Panc1 (cell line): ENCODE data around the gene KMT2A. TPM values are rescaled to one million over a fixed set of nuclear protein-coding genes. Genes with fewer than 3 reads are reported as not detected.

Source experiments
- ATAC-seq: fragments of 200-7000 bp; cut with Tn5 transposase; 2 replicates; pipeline ENCODE4 v1.9.1; 2020; ENCODE audit warnings: mild to moderate bottlenecking, moderate library complexity
- BruUV-seq: library from RNA; stranded (reverse); fragments of 400-500 nt; replicated peaks from 2 replicates; lab custom pipeline; 2021; lab: Mats Ljungman, UMichigan
- CTCF ChIA-PET: fragments of 300-600 bp; sonication (Branson Sonifier 250); formaldehyde crosslinking; loops from one replicate; lab custom pipeline; 2022; ENCODE audit warnings: antibody characterized with exemption; lab: Charles Lee
- POLR2A ChIA-PET: fragments of 300-600 bp; sonication (Branson Sonifier 250); formaldehyde crosslinking; loops from one replicate; lab custom pipeline; 2022; ENCODE audit warnings: antibody characterized with exemption; lab: Charles Lee
- DNase-seq: peaks from one replicate; pipeline ENCODE4 v3.0.0-alpha.2; 2010; ENCODE audit warnings: low read depth, low spot score
- H3K27ac ChIP-seq: 2 replicates; pipeline ENCODE4 v1.5.1; 2011; ENCODE audit warnings: mild to moderate bottlenecking, low read length, inconsistent platforms
- H3K27me3 ChIP-seq: fragments of 200-500 bp; sonication (Bioruptor generic); 2 replicates; pipeline ENCODE4 v1.6.0; 2014; ENCODE audit warnings: low read length, inconsistent platforms; ENCODE audit not compliant: control insufficient read depth, insufficient read depth
- H3K36me3 ChIP-seq: fragments of 200-500 bp; sonication (Bioruptor generic); 2 replicates; pipeline ENCODE4 v1.5.1; 2014; ENCODE audit warnings: inconsistent platforms, mild to moderate bottlenecking, low read length, moderate library complexity; ENCODE audit not compliant: control insufficient read depth, insufficient read depth
- H3K4me1 ChIP-seq: 2 replicates; pipeline ENCODE4 v1.5.1; 2011; ENCODE audit warnings: inconsistent platforms, mild to moderate bottlenecking, low read length, moderate library complexity; ENCODE audit not compliant: control insufficient read depth, insufficient read depth
- H3K4me3 ChIP-seq, 2 experiments: 2 replicates each; pipeline ENCODE4 v1.5.1; 2011 to 2012; ENCODE audit warnings: low read depth in 2 of 2, low read length in 2 of 2, mild to moderate bottlenecking in 2 of 2, inconsistent platforms in 1 of 2, moderate library complexity in 1 of 2
- H3K9me3 ChIP-seq: fragments of 200-500 bp; sonication (Bioruptor generic); 2 replicates; pipeline ENCODE4 v1.5.1; 2014; ENCODE audit warnings: low read depth, mild to moderate bottlenecking, inconsistent platforms, low read length, moderate library complexity; ENCODE audit not compliant: control insufficient read depth, insufficient read depth
- CTCF ChIP-seq: fragments of 450-650 bp; IDR thresholded peaks from 2 replicates; pipeline ENCODE4 v1.5.1; 2017; ENCODE audit warnings: mild to moderate bottlenecking
- POLR2AphosphoS5 ChIP-seq: IDR thresholded peaks from 2 replicates; pipeline ENCODE4 v1.6.1; 2012; ENCODE audit warnings: mild to moderate bottlenecking, low read depth, low read length, moderate library complexity
- REST ChIP-seq, 2 experiments: IDR thresholded peaks; 2 replicates each; pipeline ENCODE4 v1.6.1; 2011 to 2012; ENCODE audit warnings: low read depth in 2 of 2, control low read depth in 1 of 2, low read length in 1 of 2, mild to moderate bottlenecking in 1 of 2, moderate library complexity in 1 of 2; ENCODE audit not compliant: insufficient read depth in 1 of 2
- SIN3A ChIP-seq: IDR thresholded peaks from 2 replicates; pipeline ENCODE4 v1.6.1; 2012; ENCODE audit warnings: low read depth, mild to moderate bottlenecking, low read length, moderate library complexity, borderline replicate concordance; ENCODE audit not compliant: insufficient read depth
- TCF7L2 ChIP-seq: IDR thresholded peaks from 2 replicates; pipeline ENCODE4 v1.6.1; 2011; ENCODE audit warnings: mild to moderate bottlenecking, low read depth, low read length, inconsistent platforms
- in situ Hi-C: cut with HindIII; loops from 2 replicates; pipeline ENCODE4 v1.10.0; 2016; ENCODE audit warnings: low sequenced_read_pairs, low pct_unique_long_range_greater_than_20kb
- intact Hi-C: fragments of 100-400 bp; cut with micrococcal nuclease; formaldehyde crosslinking; loops from one replicate; pipeline ENCODE4 v1.10.0; 2022; ENCODE audit not compliant: unreplicated experiment
- total RNA-seq: library from RNA; stranded (reverse); gene quantifications from one replicate; pipeline ENCODE4 v1.2.1, GENCODE V29; 2021; ENCODE audit not compliant: unreplicated experiment

KMT2A gene
- total RNA-seq, 1 experiment from 2014 or later: 139 TPM

GRCh38 chr11:118532091-118532490 lies 95.8 kb downstream of the KMT2A start:
- DNase-seq (no peak), ATAC-seq (no peak)
- H3K27me3 ChIP-seq: no peaks in the 10 kb centered on the region
- no peak overlapping the region for H3K27ac ChIP-seq
- POLR2A ChIA-PET: no interaction called here
- BruUV-seq: no TSS peak
- intact Hi-C loops: loop anchor here (5.0 kb wide), 1 partner anchor 35 kb away; the partner anchor contains the start of gene IFT46
- no peaks in the 10 kb centered on the region for H3K36me3 ChIP-seq
- in situ Hi-C loops: no loop called here
- H3K9me3 ChIP-seq: no peaks in the 10 kb centered on the region
- CTCF ChIA-PET: no interaction called here
- peak overlapping the region in 1 of 2 experiments; percentile 67; a peak in 1 of 4 replicates for H3K4me3 ChIP-seq
- H3K4me1 ChIP-seq: peaks cover 12% of the 10 kb centered on the region
- TF ChIP-seq SIN3A (no peak), REST (IDR thresholded peaks at IDR 0.05; ENCODE audit: insufficient read depth in 1 of 2, low read depth in 2 of 2, low read length in 1 of 2) (no peak), TCF7L2 (no peak), CTCF (no peak), POLR2AphosphoS5 (no peak)

DNA sequence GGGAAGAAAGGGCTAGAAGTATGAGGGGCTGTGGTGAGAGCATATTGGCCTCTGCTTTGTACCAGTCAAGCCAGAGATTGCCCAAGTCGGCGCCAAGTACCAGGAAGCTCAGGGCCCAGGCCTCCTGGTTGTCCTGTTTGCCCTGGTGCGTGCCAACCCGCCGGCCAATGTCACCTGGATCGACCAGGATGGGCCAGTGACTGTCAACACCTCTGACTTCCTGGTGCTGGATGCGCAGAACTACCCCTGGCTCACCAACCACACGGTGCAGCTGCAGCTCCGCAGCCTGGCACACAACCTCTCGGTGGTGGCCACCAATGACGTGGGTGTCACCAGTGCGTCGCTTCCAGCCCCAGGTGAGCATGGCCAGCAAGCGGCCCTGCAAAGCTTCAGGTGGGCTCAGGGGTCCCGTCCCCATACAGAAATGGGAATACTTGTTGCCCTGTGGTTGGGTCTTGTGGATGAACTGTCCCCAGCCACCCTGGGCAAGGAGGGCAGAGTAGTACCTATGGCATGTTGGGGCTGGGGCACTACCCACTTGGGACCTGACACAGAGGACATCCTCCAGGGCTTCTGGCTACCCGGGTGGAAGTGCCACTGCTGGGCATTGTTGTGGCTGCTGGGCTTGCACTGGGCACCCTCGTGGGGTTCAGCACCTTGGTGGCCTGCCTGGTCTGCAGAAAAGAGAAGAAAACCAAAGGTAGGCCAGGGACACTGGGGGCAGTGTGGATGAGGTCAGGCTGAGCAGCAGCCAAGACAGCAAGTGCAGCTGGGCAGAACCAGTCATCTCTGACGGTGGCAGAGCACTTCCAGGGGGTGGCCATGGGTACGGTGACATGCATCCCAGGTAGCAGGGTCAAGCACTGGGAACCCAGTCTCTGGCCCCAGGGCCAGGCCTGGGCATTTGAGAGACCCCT lies 96.8 kb downstream of the KMT2A start:
- no peaks in the 10 kb centered on the region for H3K9me3 ChIP-seq
- no TSS peak for BruUV-seq
- H3K27me3 ChIP-seq: no peaks in the 10 kb centered on the region
- intact Hi-C loops: loop anchor here (5.0 kb wide), 1 partner anchor 34 kb away; the partner anchor contains the start of gene IFT46
- no peak for TF ChIP-seq REST (IDR thresholded peaks at IDR 0.05; ENCODE audit: insufficient read depth in 1 of 2, low read depth in 2 of 2, low read length in 1 of 2)
- TF ChIP-seq SIN3A: no peak
- TF ChIP-seq TCF7L2: no peak
- no peak for TF ChIP-seq POLR2AphosphoS5
- no peak for TF ChIP-seq CTCF
- peaks cover 9% of the 10 kb centered on the region; the same call in 1 of the 2 replicates for H3K4me1 ChIP-seq
- no peak for ATAC-seq
- DNase-seq: no peak
- no peak overlapping the region for H3K4me3 ChIP-seq
- CTCF ChIA-PET: no interaction called here
- no peaks in the 10 kb centered on the region for H3K36me3 ChIP-seq
- in situ Hi-C loops: no loop called here
- no peak overlapping the region for H3K27ac ChIP-seq
- POLR2A ChIA-PET: no interaction called here
